ENCODE data around the gene CACNA2D3.

GRCh38 chr3:54845011-54845410 lies 722.7 kb downstream of the CACNA2D3 start:
- TF ChIP-seq, protein P1, sequence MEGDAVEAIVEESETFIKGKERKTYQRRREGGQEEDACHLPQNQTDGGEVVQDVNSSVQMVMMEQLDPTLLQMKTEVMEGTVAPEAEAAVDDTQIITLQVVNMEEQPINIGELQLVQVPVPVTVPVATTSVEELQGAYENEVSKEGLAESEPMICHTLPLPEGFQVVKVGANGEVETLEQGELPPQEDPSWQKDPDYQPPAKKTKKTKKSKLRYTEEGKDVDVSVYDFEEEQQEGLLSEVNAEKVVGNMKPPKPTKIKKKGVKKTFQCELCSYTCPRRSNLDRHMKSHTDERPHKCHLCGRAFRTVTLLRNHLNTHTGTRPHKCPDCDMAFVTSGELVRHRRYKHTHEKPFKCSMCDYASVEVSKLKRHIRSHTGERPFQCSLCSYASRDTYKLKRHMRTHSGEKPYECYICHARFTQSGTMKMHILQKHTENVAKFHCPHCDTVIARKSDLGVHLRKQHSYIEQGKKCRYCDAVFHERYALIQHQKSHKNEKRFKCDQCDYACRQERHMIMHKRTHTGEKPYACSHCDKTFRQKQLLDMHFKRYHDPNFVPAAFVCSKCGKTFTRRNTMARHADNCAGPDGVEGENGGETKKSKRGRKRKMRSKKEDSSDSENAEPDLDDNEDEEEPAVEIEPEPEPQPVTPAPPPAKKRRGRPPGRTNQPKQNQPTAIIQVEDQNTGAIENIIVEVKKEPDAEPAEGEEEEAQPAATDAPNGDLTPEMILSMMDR (IDR thresholded peaks at IDR 0.05; ENCODE audit: insufficient read depth, low read depth, low read length): no peak
- no peak for TF ChIP-seq EZH2 (IDR thresholded peaks at IDR 0.05; ENCODE audit: insufficient read depth, low read length)
